GOT3 (cell line): ENCODE data around the gene TMA16.

Experiments
- DNase-seq: peaks from one replicate; lab custom pipeline; 2025; ENCODE audit warnings: mixed read lengths; lab: John Stamatoyannopoulos, UW

TMA16 gene

GRCh38 chr4:163563592-163563991, 69.1 kb downstream of the TMA16 start:
- no peak for DNase-seq

DNA sequence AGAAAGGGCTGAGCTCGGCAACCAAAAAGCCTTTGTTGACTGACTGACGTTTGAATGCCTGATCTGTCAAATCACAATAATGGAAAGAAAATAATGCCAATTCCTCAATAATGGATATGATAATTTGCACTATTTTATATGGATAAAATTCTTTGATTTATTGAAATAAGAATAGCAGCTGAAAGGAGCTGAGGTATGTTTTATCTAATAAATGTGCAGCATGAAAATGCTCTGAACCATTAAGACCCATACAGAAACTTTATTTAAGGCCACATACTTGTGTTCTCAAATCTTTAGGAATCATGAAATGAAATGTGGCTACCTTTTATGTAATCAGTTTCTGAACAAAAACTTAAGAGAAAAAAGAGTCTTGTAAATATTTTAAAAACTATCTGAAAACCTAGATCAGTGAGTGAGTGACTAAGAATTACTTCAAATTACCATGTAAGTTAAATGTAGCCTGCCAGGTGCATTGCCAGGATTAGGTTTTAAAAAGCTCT, 69.8 kb downstream of the TMA16 start:
- no peak for DNase-seq

DNA sequence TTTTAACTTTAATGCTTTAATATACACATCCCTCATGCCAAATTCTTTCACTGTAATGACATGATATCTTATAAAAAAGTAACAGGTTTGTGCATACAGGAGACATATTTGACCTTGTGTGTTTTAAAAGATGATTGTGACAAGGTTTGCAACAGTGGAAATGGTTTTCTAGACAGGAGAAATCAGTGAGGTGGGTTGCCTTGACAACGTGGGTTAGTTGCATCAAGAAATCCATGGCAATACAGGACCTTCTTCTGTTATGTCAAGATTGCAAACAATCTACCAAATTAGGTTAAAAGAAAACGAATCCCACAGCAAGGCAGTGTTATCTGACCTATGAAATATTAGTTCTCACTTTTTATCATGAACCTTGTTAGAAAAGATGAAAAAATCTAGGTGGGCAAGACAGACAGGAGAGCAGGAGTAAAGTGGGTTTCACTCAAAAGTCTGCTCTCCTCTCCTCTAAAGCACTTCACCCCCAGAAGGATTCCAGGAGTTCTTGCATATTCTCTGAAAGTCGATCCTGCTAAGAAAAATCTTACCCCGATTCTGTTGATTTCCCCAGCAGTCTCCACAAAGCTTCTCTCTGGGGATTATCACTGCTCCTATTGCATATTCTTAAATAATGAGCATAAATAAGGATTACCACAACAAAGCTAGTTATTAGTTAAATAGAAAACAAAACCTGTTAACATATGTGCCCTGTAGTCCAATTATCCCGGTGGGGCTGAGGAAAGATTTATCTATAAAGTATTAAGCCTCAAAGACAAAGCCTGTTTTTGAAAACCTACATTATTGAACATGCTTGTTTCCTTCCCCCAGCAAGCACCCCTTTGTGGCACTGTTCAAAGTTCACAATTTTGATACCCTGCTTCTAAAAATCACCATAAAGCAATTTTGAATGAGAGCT, 71.0 kb downstream of the TMA16 start:
- DNase-seq, result no peak

GRCh38 chr4:163566257-163566796, 71.8 kb downstream of the TMA16 start:
- no peak for DNase-seq

DNA sequence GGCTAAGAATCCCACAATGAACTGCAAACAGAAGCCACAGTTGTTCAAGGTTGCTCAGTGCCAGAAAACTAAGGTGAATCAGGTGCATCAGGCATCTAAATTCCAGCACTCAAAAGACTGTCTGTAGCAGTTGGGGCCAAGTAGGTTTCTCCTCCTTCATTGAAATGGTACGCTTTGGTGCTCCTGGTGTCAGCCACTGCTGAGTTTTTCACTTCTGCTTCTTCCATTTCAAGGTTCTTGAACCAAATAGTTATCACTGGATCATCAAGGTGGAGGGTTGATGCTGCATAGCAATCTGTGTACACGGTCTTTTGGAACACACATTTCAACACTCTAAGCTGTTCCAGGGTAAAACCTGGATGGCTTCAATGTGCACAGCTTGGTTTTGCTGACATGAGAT, 74.4 kb downstream of the TMA16 start:
- DNase-seq, result no peak
